GM12865 (cell line): ENCODE data around the gene ICAM3.
"Not testable (repeated sequence)": the region's sequence is repeated elsewhere in the genome, so short reads cannot be mapped to it uniquely, and the experiment has no call there.

Experiments used
- DNase-seq: peaks from one replicate; pipeline ENCODE4 v3.0.0; 2010; ENCODE audit warnings: low read depth
- H3K4me3 ChIP-seq: 2 replicates; pipeline ENCODE4 v1.5.1; 2011; ENCODE audit warnings: mild to moderate bottlenecking, low read depth, low read length, control low read depth
- CTCF ChIP-seq: IDR thresholded peaks from 2 replicates; pipeline ENCODE4 v1.5.1; 2011; ENCODE audit warnings: low read length, control low read depth, low read depth, inconsistent platforms; ENCODE audit not compliant: insufficient read depth; ENCODE audit errors: missing control alignments

Gene ICAM3

GRCh38 chr19:10344780-10345179 lies 5.4 kb upstream of the ICAM3 start:
- H3K4me3 ChIP-seq = no peak overlapping the region
- no peak for TF ChIP-seq CTCF
- DNase-seq = no peak

- DNase-seq = no peak
- H3K4me3 ChIP-seq = no peak overlapping the region
- TF ChIP-seq CTCF = no peak
Measured at GRCh38 chr19:10343495-10343894, 4.1 kb upstream of the ICAM3 start.

DNA sequence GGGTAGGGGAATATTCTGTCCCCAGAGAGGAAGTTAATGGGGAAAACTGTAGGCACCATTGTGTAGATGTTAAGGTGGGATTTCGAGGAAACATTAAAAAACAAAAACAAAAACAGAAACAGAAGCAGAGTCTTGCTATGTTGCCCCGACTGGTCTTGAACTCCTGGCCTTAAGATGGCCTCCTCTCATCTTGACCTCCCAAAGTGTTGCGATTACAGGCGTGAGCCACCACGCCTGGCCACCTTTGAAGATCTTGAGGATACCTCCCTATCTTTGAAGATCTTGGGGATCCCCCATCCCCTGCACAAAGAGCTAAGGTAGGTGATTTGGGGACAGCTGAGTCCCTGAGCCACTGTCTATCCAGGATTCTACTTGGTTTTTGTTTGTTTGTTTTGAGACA lies 553 bp upstream of the ICAM3 start:
- no peak for DNase-seq
- H3K4me3 ChIP-seq = peak overlapping the region; percentile 73
- no peak for TF ChIP-seq CTCF

- TF ChIP-seq CTCF = no peak
- no peak for DNase-seq
- H3K4me3 ChIP-seq = peak overlapping the region; percentile 73
Measured at GRCh38 chr19:10338940-10339339, 484 bp downstream of the ICAM3 start.

DNA sequence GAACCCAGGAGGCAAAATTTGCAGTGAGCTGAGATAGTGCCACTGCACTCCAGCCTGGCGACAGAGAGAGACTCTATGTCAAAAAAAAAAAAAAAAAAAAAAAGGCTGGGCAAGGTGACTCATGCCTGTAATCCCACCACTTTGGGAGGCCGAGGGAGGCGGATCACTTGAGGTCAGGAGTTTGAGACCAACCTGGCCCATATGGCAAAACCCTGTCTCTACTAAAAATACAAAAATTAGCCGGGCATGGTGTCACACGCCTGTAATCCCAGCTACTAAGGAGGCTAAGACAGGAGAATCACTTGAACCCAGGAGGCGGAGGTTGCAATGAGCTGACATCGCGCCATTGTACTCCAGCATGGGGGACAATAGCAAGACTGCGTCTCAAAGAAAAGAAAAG lies 2.7 kb downstream of the ICAM3 start:
- not testable (repeated sequence) for H3K4me3 ChIP-seq, DNase-seq

DNA sequence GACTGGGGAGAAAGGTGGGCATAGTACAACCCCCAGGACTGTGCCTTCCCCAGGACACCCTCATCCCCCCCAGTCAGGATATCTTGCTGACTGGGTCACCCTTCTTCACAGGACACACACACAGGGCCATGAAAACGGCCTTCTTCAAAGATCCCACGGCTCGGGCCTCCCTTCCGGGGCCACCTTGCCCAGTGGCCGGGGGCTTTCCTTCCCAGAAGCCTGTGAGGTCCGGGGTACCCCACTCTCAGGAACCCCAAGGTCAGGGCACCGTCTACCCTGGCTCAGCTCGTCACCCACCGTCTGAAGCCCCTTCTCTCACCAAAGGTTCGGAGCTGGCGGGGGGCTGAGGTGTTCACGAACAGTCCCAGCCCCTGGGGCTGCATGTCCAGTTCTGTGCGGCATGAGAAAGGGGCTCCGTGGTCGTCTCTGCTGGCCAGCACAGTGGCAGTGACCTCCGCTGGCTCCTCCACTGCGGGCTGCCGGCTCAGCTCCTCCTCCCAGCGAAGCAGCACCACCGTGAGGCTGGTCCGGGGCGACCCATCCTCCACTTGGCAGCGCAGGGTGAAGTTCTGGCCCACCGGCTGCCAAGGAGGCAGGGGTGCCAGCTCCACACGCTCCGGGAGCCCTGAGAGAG lies 4.0 kb downstream of the ICAM3 start:
- no peak for DNase-seq
- TF ChIP-seq CTCF = no peak
- no peak overlapping the region for H3K4me3 ChIP-seq

DNA sequence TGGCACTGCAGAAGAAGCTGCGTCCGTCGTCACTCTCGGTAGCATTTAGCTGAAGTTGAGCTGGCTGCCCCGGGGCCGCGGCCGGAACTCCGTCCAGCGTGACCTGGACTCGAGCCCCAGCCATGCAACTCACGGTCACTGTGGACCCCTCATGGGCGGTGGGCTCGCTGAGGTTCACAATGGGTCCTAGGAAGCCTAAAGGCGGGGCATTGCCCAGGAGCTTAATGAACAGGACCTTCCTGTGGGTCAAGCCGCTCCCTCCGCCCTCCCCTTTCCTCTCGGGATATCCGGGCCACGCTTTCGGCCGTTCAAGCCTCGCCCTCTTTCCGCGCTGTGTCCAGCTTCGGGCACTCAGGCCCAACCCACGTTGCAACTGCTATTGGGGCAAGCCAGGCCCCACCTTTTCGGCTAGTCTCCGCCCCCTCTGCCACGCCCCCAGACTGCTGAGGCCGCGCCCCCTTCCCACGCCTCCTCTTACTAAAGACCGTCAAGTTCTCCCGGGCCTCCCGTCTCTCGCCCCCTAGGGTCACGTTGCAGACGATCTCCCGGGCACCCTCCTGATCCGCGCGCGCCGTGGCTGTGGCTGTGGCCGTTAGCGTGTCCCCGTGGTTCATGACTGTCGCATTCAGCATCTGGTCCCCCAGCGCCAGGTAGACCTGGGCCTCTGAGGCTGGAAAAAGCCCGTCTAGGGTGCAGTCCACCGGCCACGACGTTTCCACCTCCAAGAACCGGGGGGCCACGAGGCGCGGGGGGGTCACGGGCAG lies 4.7 kb downstream of the ICAM3 start:
- no peak for TF ChIP-seq CTCF
- no peak overlapping the region for H3K4me3 ChIP-seq
- DNase-seq = peak; percentile 37
